ENCODE measurements around the gene RBP5.

Gene RBP5

DNA sequence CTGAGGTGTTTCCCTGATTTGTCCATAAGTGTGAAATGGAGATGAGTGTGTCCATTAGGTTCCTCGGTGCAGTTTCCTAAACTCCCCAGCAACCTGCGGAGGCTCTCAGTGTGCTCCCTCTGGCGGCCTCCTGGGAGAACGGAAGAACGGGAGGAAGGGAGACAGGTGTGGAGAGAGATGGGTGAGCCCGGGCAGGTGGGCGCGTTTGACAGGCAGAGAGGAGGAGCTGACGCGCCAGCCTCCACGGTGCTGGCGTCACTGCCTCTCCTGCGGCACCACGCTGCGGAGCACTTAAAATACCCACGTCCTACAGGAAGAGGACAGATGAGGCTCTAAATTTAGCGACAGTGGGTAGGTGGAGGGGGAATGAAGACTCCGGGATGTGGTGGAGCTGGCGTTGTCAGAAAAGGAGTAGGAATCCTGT is 34.0 kb upstream of the RBP5 start:
- TF ChIP-seq, protein P1, sequence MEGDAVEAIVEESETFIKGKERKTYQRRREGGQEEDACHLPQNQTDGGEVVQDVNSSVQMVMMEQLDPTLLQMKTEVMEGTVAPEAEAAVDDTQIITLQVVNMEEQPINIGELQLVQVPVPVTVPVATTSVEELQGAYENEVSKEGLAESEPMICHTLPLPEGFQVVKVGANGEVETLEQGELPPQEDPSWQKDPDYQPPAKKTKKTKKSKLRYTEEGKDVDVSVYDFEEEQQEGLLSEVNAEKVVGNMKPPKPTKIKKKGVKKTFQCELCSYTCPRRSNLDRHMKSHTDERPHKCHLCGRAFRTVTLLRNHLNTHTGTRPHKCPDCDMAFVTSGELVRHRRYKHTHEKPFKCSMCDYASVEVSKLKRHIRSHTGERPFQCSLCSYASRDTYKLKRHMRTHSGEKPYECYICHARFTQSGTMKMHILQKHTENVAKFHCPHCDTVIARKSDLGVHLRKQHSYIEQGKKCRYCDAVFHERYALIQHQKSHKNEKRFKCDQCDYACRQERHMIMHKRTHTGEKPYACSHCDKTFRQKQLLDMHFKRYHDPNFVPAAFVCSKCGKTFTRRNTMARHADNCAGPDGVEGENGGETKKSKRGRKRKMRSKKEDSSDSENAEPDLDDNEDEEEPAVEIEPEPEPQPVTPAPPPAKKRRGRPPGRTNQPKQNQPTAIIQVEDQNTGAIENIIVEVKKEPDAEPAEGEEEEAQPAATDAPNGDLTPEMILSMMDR (IDR thresholded peaks at IDR 0.05) = peak; percentile 45
- Mint-ChIP-seq H3K9me3 (peaks cover 42% of the 10 kb centered on the region), H3K4me3 (no peak overlapping the region), H3K27me3 (ENCODE audit: low read depth, poor library complexity) (peaks cover 25% of the 10 kb centered on the region), H3K36me3 (ENCODE audit: low read depth) (no peaks in the 10 kb centered on the region), H3K27ac (no peak overlapping the region), H3K4me1 (no peaks in the 10 kb centered on the region)
- peak; percentile 30 for DNase-seq

DNA sequence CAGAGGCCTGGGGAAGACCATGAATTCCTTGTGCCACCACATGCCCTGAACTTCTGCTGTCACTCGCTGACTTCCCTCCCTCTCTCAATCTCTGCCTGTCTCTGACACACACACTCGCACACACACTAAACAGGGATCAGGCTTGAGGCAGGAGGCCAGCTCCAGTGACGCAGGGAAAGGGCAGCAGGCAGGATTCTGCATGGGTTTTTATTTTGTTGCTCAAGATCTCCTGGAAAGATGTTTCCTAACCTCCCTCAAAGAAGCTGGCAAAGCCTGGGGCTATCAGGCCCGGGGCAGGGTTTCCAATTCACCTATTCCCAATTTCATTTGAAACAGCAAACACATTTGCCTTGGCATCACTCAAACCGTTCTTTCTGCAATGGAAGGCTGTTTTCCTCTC is 33.1 kb upstream of the RBP5 start:
- Mint-ChIP-seq H3K4me1 (no peaks in the 10 kb centered on the region), H3K27me3 (ENCODE audit: low read depth, poor library complexity) (peaks cover 25% of the 10 kb centered on the region), H3K27ac (no peak overlapping the region), H3K9me3 (peaks cover 33% of the 10 kb centered on the region), H3K4me3 (no peak overlapping the region), H3K36me3 (ENCODE audit: low read depth) (peaks cover 4% of the 10 kb centered on the region)
- TF ChIP-seq, protein P1 (IDR thresholded peaks at IDR 0.05) = no peak
- DNase-seq = no peak

DNA sequence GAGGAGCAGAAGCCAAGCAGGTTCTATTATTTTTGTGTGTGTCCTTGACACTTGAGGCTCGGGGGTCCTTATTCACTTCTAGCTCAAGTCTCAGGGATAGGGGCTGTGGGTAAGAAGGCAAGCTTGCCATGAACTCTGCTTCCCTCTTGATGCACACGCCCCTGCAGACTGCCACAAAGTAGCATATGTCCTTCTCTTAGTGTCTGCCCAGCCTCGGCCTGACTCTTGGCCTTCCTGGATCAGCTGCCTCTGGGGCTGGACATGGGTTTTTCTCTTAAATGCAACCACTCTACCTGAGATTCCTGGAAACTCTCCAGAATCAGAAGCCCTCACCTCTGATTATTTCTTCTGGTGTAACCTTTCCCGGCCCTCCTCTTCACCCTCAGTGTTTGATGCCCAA is 32.6 kb upstream of the RBP5 start:
- H3K36me3 Mint-ChIP-seq (ENCODE audit: low read depth) = peaks cover 4% of the 10 kb centered on the region

DNA sequence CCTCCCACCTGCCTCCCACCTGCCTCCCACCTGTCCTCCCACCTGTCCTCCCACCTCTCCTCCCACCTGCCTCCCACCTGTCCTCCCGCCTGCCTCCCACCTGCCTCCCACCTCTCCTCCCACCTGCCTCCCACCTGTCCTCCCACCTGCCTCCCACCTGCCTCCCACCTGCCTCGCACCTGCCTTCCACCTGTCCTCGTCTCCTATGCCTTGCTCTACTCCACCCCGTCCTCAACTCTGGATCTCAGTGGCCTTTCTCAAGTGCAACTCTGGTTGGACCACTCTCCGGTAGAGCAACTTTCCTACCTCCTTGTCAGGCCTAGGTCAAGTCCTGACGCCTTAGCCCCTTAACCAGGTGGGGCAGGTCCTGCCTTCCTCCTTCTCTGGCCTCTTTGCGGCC is 31.5 kb upstream of the RBP5 start:
- Mint-ChIP-seq H3K4me1 (peaks cover 3% of the 10 kb centered on the region), H3K36me3 (ENCODE audit: low read depth) (peaks cover 8% of the 10 kb centered on the region), H3K27me3 (ENCODE audit: low read depth, poor library complexity) (peaks cover 25% of the 10 kb centered on the region), H3K27ac (no peak overlapping the region), H3K4me3 (no peak overlapping the region), H3K9me3 (peaks cover 16% of the 10 kb centered on the region)
- TF ChIP-seq, protein P1 (IDR thresholded peaks at IDR 0.05) = no peak
- DNase-seq = no peak

More for the DNA sequence above, 32.6 kb upstream of the RBP5 start:
- Mint-ChIP-seq H3K4me1 (no peaks in the 10 kb centered on the region), H3K9me3 (peaks cover 28% of the 10 kb centered on the region), H3K4me3 (no peak overlapping the region), H3K27me3 (ENCODE audit: low read depth, poor library complexity) (peaks cover 25% of the 10 kb centered on the region), H3K27ac (no peak overlapping the region)
- TF ChIP-seq, protein P1 (IDR thresholded peaks at IDR 0.05) = no peak
- no peak for DNase-seq

DNA sequence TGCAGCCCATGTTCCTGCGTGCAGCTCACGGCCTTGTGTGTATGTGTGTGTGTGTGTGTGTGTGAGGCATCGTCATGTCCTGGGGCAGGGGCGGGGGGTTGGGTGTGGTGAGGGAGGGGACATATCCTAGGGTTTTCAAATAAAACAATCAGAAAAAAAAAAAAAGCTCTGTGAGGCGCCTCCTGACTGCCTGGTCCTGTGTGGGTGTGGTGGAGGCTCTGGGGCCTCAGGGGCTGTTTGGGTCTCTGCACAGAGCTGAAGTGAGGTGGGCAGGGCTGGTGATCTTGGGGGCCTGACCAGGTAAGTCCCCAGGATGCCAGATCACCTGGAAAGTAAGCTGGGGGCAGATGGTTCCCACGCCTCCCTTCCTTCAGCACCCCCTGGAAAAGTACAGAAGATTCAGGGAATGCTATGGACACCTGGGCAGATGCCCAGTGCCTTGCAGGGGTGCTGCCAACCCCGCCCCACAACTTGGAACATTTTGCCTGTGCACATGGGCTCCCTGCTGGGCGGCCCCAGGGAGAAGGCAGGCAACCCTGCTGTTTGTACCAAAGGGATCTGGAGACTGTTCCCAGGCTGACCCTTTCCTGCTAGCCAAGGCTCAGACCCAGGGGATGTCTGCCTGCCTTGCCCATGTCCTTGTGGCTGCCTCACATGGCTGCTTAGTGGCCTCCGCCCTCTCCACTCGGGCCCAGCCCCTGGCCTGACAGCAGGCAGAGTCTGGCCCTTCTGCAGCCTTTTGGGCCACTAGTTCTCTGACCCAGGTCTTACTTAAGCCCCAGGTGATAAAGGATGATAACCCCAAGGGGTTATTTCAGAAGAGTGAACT is 30.3 kb upstream of the RBP5 start:
- Mint-ChIP-seq H3K27me3 (ENCODE audit: low read depth, poor library complexity) (peaks cover 25% of the 10 kb centered on the region), H3K9me3 (peaks cover 9% of the 10 kb centered on the region), H3K4me1 (peaks cover 6% of the 10 kb centered on the region), H3K27ac (peak overlapping the region; percentile 37), H3K4me3 (no peak overlapping the region), H3K36me3 (ENCODE audit: low read depth) (peaks cover 18% of the 10 kb centered on the region)
- TF ChIP-seq, protein P1 (IDR thresholded peaks at IDR 0.05) = no peak
- DNase-seq = no peak

DNA sequence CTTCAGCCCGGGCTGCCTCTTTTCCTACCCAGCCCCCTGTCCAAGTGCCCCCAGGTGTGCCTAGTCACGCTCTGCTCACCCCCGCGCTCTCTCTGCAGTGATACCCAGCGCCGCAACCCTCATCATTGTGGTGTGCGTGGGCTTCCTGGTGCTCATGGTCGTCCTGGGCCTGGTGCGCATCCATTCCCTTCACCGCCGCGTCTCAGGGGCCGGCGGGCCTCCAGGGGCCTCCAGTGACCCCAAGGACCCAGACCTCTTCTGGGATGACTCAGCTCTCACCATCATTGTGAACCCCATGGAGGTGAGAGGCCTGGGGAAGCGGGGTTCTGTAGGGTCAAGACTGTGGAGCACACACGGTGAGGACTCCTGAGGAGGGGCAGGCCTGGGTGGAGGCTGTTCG is 28.7 kb upstream of the RBP5 start:
- no peak overlapping the region for H3K4me3 Mint-ChIP-seq
- TF ChIP-seq, protein P1 (IDR thresholded peaks at IDR 0.05) = no peak
- H3K4me1 Mint-ChIP-seq = peaks cover 6% of the 10 kb centered on the region
- peaks cover 26% of the 10 kb centered on the region for H3K36me3 Mint-ChIP-seq (ENCODE audit: low read depth)
- peaks cover 13% of the 10 kb centered on the region for H3K27me3 Mint-ChIP-seq (ENCODE audit: low read depth, poor library complexity)
- no peak overlapping the region for H3K27ac Mint-ChIP-seq
- no peaks in the 10 kb centered on the region for H3K9me3 Mint-ChIP-seq
- DNase-seq = no peak
